ENCODE results near the gene CNFN.

The CNFN gene

GRCh38 chr19:42426643-42427042, 36.5 kb upstream of the CNFN start:
- H3K4me3 ChIP-seq (ENCODE audit: low read length), result no peak overlapping the region
- no peak for TF ChIP-seq CTCF (IDR thresholded peaks at IDR 0.05; ENCODE audit: insufficient read depth, low read depth, low read length, missing control alignments)
- no peak for DNase-seq (ENCODE audit: low read depth)

GRCh38 chr19:42424712-42425131, 34.6 kb upstream of the CNFN start:
- no peak overlapping the region for H3K4me3 ChIP-seq (ENCODE audit: low read length)
- no peak for DNase-seq (ENCODE audit: low read depth)
- TF ChIP-seq CTCF (IDR thresholded peaks at IDR 0.05; ENCODE audit: insufficient read depth, low read depth, low read length, missing control alignments), result no peak

GRCh38 chr19:42424345-42424707, 34.2 kb upstream of the CNFN start:
- H3K4me3 ChIP-seq (ENCODE audit: low read length), result no peak overlapping the region
- no peak for TF ChIP-seq CTCF (IDR thresholded peaks at IDR 0.05; ENCODE audit: insufficient read depth, low read depth, low read length, missing control alignments)
- DNase-seq (ENCODE audit: low read depth), result no peak

DNA sequence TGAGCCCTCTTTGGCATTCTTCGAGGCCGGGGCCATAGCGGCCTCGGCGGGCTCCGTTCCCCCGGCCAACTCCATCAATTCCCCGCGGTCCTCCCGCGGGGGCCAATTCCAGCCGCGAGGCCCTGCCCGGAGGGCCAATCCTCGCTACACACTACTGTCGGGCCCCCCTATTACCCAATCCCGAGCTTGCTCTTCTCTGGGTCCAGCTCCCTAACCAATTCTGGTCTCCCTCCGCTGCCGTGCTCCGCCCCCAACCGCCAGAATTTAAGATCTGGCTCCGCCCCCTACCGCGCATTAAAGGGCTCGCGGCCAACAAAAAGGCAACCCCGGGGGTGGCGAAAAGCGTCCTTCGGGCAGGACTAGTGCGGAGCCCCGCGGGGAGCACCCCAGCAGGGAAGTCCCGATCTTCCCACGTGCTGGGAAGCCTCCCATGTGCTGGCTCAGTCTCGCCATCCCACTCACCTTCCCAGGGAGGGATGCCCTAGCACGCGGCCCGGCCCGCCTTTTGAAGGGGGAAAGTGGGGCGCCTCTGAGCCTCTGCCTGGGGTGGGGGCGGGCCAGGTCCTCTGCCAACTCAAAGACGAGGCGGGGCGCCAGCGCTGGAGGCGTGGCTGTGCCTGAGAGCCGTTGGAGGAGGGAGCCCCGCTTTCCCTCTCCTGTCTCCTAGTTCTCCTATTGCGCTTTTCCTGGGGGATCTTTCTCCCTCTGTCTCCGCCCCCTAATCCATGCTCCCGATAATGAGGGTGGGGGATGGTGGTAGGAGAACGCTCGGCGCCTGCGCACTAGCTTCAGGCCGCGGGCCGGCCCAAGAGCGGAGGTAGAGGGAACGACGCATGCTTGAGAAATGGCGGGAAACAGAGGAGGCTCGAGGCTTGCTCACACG, 33.6 kb upstream of the CNFN start:
- DNase-seq (ENCODE audit: low read depth), result peak; percentile 96
- H3K4me3 ChIP-seq (ENCODE audit: low read length), result peak overlapping the region; percentile 61
- no peak for TF ChIP-seq CTCF (IDR thresholded peaks at IDR 0.05; ENCODE audit: insufficient read depth, low read depth, low read length, missing control alignments)

DNA sequence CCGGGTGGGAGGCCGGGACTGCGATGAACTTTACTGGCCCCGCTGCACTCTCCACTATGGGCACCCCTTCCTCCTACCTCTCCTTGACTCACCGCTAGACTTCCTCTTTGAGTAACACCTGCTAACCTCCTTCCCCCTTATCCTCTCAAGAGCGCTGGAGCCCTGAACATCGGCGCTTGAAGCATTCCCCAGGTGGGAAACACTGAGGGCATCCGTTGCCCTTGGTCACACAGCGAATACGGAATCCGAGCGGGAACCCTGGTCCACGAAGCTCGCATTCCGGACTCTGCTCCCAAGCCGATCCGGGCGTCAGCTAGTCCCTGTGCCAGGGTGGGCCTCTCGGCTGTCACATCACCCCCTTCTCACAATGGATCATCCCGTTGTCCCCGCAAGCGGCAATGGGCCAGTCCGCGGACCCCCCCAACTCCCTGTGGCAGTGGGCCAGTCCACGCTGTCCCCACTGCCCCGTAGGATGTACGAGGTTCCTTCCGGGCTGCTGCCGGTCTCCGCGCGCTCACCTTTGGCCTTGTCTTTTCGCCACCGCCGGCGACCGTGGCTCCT, 32.9 kb upstream of the CNFN start:
- peak; percentile 3 for TF ChIP-seq CTCF (IDR thresholded peaks at IDR 0.05; ENCODE audit: insufficient read depth, low read depth, low read length, missing control alignments)
- peak; percentile 74 for DNase-seq (ENCODE audit: low read depth)

GRCh38 chr19:42422092-42422900, 32.2 kb upstream of the CNFN start:
- TF ChIP-seq CTCF (IDR thresholded peaks at IDR 0.05; ENCODE audit: insufficient read depth, low read depth, low read length, missing control alignments), result no peak
- DNase-seq (ENCODE audit: low read depth), result peak; percentile 78
- H3K4me3 ChIP-seq (ENCODE audit: low read length), result peak overlapping the region; percentile 61

More for the DNA sequence above, 32.9 kb upstream of the CNFN start:
- peak overlapping the region; percentile 61 for H3K4me3 ChIP-seq (ENCODE audit: low read length)

Data from epithelial cell of esophagus (primary cell).